Cortex of kidney (tissue), 1 donor: Measurements from ENCODE around the gene CDKN2D.

Experiments used
- DNase-seq: peaks from one replicate; lab custom pipeline; 2025; lab: John Stamatoyannopoulos, UW

The CDKN2D gene

DNA sequence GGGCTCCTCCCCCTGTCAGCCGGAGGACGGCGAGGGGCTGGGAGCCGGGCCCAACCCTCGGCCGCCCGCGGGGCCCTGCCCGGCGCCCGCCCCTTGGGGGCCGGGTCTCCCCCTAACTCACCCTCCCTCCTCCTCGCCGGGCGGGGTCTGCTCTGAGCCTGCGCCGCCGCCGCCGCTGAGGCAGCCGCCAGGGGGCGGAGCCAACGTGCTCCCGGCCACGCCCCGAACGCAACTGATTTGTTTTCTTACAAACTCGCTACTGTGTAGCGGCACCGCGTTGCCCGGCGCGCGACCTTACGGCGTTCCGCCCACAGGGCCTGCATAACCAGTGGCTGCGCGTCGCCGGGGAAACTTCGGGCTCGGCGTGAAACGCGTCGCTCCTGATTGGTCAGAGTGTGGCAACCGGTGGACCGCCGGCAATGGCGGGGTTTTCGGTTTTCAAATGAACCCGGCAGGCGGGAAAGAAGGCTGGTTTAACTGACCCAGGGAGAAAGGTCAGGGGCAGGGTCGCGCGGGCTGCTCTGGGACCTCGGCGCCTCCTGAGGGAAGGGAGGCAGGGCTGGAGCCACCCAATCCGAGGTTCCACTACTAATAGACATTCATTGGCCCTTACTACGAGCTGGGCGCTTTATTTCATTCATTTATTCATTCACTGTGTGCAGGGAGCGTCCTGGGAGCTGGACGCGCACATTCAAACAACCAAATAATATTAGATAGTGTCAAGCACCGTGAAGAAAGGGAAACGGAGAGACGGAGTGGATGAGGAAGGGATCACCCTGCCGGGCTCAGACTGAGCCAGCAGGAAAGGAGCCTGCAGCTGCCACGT, at the start of gene CDKN2D:
Gene CDKN2D, minus strand, starts transcription at position 154 of the 826 bp plus-strand sequence. CDS start 326 bp downstream, outside the sequence.
- peak; percentile 63 for DNase-seq

DNA sequence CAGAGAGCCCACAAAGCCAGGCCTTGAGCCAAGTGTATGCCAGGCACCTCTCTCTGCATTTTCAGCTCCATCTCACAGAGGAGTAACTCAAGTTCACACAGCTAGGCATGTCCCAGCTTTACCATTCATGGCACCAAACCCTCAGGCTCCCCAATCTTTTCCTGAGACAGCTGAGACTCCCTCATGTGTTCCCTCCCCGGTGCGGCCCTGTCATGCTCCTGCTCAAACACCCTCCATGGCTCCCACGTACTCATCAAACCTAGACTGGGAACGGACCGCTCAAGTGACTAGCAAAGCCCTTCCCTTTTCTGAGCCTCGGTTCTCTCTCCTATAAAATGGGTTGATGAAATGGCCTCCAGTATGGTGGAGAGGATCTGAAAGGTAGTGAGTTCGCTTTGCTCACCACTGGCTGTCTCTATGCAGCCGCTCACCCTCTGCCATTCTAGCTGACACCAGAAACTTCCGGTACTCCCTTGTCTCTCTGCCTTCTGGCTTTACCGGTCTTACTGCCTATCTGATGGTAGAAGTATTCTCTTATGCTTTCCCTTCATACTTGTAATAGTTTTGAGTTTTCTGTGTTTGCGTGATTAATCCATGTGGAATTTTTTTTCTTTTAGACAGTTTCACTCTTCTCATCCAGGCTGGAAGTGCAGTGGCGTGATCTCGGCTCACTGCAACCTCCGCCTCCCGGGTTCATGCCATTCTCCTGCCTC, 48.8 kb upstream of the CDKN2D start:
- no peak for DNase-seq

DNA sequence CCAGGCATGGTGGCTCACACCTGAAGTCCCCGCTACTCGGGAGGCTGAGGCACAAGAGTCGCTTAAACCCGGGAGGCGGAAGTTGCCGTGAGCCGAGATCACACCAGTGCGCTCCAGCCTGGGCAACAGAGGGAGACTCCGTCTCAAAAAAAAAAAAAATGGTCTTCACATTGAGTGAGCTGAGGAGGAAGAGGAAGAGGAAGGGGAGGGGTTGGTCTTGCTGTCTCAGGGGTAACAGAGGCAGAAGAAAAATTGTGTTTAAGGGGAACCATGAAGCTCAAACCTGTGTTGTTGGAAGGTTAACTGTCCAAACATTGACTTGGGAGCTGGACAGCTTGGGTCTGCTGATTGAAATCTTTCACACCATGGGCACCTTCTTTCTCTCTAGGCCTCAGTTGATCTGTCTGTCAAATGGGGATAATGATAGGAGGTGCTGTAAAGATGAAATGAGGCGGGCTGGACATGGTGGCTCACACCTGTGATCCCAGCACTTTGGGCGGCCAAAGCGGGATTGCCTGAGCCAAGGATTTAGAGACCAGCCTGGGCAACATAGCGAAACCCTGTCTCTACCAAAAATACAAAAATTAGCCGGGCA, 46.7 kb upstream of the CDKN2D start:
- DNase-seq = no peak

DNA sequence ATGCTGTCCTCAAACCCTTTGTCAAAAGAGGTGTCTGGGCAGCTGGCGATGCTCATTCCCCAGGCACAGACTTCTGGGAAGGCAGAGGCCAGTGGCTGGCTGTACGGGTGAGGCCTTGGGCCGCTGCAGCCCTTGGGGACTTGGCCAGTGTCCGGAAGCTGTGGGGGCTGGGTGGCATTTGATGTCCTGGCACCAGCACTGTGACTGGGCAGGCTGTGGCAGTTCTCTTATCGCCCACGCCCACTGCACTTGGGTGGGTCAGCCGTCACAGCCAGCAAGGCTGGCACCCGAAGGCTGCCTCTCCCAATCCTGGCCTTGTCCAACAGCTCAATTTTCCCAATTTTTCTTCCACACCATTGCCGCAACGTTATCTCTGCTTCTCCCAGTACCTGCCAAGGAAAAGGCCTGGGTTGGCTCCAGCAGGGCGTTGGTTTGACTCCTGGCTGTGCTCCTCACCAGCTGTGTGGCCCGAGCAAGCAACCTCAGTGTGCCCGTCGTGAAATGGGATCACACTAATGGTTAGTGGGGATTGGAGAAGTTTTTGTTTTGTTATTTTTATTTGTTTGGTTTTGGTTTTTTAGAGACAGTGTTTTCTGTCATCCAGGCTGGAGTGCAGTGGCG, 43.8 kb upstream of the CDKN2D start:
- DNase-seq = no peak

DNA sequence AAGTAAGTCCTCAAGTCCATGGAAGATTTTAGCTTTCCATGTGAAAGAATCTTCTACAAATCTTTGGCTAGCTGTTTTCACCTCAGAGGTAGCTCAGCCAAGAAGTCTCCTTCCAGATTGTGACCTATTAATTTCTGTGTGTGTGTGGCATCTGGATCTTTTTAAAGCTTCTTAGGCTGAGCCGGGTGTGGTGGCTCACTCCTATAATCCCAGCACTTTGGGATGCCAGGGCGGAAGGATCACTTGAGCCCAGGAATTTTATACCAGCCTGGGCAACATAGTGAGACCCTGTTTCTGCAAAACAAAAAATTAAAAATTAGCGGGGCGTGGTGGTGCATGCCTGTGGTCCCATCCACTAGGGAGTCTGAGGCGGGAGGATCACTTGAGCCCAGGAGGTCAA, 43.1 kb upstream of the CDKN2D start:
- DNase-seq = no peak

DNA sequence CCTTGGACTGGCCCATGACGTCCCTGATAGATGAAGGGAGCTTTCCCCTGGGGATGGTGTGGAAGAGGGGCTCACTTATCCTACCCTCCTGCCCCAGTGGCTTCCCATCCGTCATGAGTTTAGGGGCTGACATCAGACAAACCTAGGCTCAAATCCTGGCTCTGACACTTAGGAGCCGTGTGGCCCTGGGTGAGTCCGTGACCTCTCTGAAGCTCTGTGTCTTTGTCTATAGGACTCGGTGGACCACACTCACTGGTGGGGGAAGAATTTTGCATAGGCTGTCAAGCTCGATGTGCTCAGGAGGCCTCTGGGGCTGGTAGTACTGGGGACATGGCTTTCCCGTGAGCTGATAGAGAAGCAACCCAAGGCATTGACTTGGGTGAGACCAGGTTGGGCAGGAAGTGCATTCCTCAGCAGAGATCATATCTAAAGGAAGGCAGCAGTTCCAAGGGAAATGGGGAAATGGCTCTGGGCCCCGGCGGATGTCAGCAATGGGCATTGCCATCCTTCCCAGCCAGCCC, 35.7 kb upstream of the CDKN2D start:
- DNase-seq = no peak

DNA sequence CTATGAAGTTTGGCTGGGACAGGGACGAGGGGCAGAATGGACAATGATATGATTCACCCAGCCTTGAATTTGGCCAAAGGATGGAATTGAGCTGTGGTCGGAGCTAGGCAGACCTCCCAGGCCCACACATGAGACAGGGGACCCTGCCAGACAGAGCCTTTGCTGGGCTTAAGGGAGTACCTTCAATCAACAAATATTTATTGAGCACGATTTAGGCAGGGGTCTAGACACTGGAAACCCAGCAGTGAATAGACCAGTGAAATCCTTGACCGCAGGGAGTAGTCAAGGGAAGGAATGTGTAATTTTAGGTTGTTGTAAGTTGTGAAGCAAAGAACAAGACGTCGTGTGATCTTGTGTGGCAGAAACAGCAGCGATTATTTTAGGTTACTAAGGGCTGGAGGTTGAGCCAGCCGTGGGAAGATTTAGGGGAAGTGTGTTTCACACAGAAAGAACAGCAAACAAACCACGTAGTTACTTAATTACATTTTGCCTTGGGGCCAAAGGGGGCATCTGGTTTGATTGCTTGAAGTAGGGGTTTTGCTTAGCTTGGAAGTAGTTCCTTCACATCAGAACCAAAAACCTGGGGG, 35.2 kb upstream of the CDKN2D start:
- no peak for DNase-seq

DNA sequence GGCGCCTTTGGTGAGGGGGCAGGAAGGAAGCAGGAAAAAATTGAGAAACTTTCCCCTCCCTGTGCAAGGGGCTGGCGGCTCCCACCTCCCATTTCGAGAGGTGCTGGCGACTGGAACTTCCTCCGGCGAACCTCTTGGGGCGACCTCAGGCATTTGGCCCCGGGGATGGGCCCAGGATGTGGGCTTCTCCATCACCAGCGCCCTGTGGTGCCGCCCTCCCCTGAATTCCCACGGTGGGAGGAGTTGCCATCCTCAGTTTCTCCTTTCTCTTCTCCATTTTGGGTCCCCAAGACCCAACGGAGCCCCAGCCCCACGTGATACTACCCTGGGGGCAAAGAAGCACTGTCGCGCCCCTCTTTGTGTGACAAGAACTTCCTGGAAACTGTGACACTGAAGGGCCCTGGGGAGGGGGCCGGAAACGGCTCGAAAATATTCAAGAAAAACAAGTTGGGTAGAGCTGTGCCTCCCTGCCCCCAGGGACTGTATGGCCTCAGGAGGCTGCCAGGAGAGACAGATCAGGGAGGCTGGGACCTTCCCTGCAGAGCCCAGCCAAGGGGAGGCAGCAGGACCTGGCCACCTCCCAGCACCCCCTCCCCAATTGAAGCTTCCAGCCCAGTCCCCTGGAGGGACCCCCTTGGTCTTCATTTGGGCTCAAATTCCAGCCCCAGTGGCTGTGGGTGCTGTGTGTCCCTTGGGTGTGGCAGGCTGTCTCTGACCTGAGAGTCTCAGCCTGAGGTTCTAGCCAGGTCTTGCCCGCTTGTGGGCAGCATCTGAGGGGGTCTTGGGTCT, 34.5 kb upstream of the CDKN2D start:
- no peak for DNase-seq

DNA sequence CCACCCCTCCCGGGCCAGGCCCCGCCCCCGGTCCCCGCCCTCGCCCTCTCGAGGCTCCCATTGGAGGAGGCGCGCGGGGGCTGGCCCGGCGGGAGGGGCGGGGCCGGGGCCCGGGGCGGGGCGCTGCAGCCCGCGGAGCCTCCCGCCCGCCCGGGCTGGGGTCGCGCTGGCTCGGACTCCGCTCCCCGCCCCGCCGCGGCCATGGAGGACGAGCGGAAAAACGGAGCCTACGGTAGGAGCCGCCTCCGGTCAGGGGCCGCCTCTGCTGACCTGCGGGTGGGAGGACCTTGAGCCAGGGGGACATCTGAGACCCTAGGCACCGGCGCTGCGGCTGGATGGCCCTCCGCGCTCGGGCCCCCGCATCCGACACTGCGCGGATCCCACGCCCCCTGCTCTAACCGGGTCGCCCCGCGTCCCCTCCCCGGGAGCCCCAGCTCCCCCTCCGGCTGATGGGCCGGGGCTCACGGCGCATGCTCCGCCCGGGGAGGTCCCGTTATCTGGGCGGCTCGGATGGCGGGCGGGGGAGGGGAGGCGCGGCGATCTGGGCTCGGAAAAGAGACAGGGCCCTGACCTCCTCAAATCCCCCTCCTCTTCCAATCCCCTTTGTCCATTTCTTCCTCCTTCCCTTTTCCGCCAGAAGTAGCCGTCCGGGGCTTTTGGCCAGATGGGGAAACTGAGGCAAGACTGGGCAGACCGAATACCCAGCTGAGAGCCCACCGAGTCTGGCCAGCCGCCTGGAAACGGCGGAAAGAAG, 33.7 kb upstream of the CDKN2D start:
- no peak for DNase-seq

DNA sequence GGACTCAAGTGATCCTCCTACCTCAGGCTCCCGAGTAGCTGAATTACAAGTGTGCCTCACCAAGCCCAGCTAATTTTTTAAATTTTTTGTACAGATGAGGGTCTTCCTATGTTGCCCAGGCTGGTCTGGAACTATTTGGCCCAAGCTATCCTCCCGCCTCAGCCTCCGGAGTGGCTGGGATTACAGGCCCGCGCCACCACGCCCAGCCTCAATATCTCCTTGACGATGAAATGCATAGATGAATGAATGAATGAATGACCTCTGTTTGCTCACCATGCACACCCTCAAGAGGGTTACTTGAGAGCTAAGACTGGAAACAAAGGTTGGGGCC, 33.2 kb upstream of the CDKN2D start:
- no peak for DNase-seq

DNA sequence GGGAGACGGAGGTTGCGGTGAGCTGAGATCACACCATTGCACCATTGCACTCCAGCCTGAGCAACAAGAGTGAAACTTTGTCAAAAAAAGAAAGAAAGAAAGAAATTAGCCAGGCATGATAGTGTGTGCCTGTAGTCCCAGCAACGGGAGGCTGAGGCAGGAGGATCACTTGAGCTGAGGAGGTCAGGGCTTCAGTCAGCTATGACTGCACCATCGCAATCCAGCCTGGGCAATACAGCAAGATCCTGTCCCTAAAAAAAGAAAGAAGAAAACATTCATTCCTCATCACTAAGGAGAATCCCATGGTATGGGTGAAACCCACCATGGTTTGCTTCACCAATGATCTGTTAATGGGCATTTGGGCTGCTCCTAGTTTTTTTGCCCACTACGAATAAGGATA, 31.4 kb upstream of the CDKN2D start:
- no peak for DNase-seq

DNA sequence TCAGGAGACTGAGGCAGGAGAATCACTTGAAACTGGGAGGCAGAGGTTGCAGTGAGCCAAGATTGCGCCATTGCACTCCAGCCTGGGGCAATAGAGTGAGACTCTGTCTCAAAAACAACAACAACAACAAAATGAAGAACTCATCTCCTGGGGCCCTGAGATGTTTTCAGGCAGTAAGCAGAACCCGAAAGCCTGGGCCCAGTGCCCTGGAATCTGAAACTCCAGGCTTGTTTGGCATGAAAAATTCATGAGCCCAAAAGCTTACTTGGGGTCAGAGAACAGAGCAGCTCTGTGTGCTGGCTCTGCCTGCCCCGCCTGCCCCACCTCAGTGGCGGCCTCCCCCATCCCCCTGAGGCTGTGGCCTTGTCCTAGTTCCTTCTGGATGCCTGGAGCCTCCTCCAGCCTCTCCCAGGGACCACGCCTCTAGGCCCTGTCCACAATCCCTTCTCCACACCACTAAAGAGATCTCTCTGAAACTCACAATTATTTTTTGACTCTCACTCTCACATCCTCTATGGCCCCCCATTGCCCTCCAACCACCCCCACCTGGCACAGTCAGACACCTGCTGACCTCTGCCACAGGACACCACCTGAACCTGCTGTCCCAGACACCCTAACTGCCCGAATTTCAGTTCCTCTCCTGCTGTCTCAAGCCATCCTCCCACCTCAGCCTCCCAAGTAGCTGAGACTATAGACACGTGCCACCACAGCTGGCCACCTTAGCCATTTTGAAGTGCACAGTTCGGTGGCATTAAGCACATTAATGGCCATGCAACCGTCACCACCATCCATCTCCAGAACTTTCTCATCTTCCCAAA, 25.2 kb upstream of the CDKN2D start:
- DNase-seq = no peak

DNA sequence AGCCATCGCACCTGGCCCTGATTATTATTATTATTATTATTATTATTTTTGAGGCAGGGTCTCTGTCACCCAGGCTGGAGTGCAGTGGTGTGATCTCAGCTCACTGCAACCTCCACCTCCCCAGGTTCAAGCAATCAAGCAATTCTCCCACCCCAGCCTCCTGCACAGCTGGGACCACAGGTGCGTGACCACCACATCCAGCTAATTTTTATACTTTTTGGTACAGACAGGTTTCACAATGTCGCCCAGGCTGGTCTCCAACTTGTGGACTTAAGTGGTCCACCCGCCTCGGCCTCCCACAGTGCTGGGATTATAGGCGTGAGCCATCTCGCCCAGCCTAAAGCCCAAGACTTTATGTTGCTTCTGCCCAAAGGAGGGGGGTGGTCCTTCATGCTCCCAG, 24.4 kb upstream of the CDKN2D start:
- DNase-seq = no peak

DNA sequence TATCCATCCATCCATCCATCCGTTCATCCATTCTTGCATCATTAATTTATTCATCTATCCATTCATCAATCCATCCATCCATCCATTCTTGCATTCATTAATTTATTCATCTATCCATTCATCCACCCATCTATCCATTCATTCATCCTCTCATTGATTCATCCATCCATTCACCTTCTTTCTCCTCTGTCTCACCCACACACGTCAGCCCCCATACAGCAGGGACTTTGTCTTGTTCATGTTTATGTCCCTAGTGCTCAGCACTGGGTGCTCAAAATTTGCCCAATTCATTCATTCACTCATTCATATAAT, 19.0 kb upstream of the CDKN2D start:
- no peak for DNase-seq

DNA sequence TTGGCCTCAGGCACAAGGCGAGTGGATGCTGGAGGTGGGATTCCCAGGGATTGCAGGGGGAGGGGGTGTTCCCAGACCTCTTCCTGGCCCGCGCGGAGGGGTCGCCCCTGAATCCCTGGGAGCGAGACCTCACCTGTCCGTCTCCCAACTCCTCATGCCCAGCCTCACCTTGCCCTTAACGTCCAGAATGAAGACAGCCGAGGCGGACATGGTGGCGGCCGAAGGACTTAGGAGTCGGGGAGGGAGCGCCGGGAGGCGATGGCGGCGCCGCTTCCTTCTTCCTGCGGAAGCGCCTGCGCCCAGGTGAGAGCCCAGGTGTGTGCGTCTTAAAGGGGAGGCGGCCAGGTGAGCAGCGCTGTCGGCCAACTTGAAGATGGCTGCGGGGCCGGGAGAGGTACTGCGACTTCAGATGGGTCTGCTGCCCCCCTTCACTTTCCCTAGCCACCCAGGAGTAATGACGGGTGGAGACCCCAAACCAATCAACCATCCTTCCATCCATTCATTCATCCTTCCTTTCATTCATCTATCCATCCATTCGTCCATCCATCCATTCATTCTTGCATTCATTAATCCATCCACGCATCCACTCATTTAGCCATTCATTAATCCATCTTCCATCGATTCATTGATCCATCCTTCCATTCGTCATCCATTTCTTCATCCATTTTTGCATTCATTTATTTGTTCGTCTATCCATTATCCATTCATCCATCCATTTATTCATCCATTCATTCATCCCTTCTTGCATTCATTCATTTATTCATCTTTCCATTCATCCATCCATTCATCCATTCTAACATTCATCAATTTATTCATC, 18.5 kb upstream of the CDKN2D start, which contains the start of gene AP1M2:
Gene AP1M2, minus strand, starts transcription at position 291 of the 817 bp plus-strand sequence. Its CDS starts 81 bp downstream, at position 210.
- DNase-seq = no peak

DNA sequence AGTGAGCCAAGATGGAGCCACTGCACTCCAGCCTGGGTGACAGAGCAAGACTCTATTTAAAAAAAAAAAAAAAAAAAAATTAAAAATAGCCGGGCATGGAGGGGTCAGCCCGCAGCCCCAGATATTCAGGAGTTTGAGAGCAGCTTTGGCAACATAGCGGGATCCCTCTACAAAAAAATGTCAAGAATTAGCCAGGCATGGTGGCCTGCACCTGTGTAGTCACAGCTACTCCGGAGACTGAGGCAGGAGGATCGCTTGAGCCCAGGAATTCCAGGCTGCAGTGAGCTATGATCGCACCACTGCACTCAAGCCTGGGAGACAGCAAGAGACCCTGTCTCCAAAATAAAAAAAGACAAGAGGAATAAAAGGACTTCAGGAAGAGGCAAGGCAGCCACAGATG, 17.6 kb upstream of the CDKN2D start:
- no peak for DNase-seq

DNA sequence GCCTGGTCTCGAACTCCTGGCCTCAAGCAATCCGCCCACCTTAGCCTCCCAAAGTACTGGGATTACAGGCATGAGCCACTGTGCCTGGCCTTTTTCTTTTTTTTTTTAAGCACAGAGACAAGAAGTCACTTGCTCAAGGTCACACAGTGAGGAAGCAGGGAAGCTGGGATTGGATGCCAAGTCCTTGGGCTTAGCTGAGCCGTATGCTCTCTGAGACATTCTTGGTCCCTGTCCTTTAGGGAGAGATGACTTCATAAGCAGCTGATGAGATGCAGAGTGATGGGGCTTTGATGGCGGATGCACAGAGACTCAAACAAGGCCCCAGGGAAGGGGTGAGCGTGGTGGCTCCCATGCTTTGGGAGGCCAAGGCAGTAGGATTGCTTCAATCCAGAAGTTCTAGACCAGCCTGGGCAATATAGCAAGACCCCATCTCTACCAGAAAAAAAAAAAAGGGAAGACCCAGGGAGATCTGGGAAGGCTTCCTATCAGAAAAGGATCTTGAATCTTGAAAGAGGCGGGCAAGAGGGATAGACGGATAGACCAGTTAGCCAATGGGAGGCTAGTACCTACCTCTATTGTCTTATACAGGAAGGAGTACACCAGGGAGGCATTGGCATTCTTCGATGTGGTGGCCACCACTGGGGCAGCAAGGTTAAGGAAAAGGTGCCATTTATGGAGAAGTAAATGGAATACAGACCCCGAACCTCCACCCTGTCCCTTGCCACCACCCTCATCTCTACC, 14.4 kb upstream of the CDKN2D start:
- DNase-seq = no peak

DNA sequence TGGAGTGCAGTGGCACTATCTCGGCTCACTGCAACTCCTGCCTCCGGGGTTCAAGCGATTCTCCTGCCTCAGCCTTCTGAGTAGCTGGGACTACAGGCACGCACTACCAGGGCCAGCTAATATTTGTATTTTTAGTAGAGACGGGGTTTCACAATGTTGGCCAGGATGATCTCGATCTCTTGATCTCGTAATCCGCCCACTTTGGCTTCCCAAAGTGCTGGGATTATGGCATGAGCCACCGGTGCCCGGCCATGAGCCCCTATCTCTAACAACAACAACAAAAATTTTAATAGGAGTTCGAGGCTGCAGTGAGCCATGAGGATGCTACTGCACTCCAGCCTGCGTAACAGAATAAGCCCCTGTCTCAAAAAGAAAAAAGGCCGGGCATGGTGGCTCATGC, 13.3 kb upstream of the CDKN2D start:
- no peak for DNase-seq
